GM18505 (cell line): ENCODE measurements around the gene SLC17A8.
"Not testable (repeated sequence)": the region's sequence is repeated elsewhere in the genome, so short reads cannot be mapped to it uniquely, and the experiment has no call there.

Experiments used
- ATAC-seq: cut with Tn5 transposase; IDR thresholded peaks from one replicate; pipeline ENCODE4 v1.9.1; 2021; ENCODE audit not compliant: unreplicated experiment
- POLR2A ChIP-seq: IDR thresholded peaks from 4 replicates; pipeline ENCODE4 v1.6.1; 2011; ENCODE audit warnings: borderline replicate concordance; ENCODE audit not compliant: insufficient read depth, insufficient read length; ENCODE audit errors: extremely low read depth

The SLC17A8 gene

DNA sequence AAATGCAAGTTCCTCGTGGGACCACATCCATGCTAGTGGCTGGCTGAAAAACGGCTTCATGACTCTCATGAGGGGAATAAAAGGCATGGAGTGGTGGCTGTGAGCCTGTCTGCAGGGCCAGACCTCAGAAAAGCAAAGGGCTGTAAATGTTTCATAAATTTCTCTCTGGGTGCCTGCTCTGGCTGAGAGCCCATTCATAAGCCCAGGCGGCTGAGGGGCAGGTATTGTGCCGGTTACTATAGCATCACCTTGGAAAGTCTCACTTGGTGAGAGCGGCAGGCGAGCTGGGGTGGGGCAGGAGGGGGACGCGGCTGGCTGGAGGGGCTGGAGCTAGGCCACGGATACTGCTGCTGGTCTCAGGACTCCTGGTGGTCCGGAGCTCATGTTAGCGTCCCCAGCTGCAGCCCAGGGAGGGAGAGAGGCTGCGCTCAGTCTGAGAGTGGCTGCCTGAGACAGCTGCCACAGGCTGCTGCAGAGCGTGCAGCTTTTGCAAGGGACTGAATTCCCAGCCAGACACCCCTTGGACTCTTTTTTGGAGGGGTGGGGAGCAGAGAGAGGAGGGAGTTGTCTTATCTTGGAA is at the start of gene SLC17A8:
SLC17A8 (plus strand) TSS at position 431 of the 580 bp plus-strand sequence. CDS start 318 bp downstream, outside the sequence.
- no peak for TF ChIP-seq POLR2A
- no peak for ATAC-seq

GRCh38 chr12:100308138-100308537 is 48.7 kb upstream of the SLC17A8 start:
- ATAC-seq, result not testable (repeated sequence)

DNA sequence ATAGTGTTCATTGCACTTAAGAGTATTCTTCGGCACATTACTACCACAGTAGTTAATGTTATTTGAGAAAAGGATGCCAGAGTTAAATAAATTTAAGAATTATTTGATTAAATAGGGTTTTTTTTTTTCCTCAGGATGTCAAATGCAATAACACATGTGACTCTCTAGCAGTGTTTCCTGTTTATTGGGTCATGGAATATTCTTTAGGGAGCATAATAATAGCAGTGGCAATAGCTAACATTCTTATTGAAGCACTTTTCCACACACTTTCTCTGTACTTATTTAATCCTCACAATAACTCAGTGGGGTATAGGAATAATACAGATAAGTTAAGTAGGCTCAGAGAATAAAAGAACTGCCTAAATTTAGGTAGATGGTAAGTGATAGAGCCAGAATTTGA is 45.6 kb upstream of the SLC17A8 start:
- TF ChIP-seq POLR2A, result no peak
- no peak for ATAC-seq

- no peak for TF ChIP-seq POLR2A
- no peak for ATAC-seq
These were observed 39.5 kb upstream of the SLC17A8 start for GRCh38 chr12:100317371-100317770.

DNA sequence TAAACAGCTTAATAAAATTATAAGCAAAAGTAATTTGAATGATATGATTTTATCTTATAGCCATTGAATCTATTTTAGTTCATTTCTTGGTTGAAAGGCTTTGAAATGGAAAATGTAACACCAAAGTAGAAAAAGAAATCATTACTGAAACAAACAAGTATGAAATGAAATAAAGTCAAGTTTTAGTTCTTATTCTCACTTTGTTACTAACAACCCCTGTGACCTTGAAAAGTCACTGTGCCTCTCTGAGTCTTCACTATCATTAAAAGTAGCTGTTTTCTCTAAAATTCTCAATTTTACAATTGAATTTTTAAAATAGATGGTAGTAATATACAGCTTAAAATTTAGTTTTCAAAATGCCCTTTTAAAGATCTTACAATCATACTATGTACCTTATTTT is 32.4 kb upstream of the SLC17A8 start:
- TF ChIP-seq POLR2A, result no peak
- ATAC-seq, result no peak

GRCh38 chr12:100326208-100326607 is 30.7 kb upstream of the SLC17A8 start:
- no peak for ATAC-seq
- no peak for TF ChIP-seq POLR2A

DNA sequence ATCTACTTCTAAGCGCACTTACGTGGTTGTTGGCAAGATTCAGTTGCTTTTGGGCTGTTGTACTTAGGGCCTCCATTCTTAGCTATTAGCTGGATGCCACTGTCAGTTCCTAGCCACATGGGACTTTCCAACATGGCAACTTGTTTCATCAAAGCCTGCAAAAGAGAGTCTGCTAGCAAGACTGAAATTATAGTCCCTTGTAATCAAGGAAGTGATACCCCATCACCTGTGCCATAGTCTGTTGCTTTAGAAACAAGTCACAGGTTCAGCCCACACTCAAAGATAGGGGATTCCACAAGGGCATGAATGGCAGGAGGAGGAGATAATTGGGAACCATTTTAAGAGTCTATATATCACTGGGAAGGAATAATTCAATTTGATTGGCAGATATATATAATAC is 27.1 kb upstream of the SLC17A8 start:
- no peak for TF ChIP-seq POLR2A
- peak; percentile 94 for ATAC-seq

- no peak for TF ChIP-seq POLR2A
- no peak for ATAC-seq
These were observed 25.0 kb upstream of the SLC17A8 start for GRCh38 chr12:100331871-100332270.

DNA sequence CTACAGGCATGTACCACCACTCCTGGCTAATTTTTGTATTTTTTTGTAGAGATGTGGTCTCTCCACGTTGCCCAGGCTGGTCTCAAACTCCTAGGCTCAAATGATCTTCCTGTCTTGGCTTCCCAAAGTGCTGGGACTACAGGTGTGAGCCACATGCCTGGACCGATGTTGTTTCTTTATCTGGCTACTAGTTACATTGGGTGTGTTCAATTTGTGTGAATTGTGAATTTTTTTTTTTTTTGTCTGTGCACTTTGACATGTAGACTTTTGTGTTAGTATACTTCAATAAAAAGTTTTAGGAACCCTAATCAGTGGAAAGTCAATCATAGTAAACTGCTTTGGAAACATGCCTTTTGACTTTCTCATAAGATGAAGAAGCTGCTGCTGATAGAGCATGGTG is 24.0 kb upstream of the SLC17A8 start:
- no peak for TF ChIP-seq POLR2A
- ATAC-seq, result no peak

GRCh38 chr12:100337299-100337698 is 19.6 kb upstream of the SLC17A8 start:
- no peak for TF ChIP-seq POLR2A
- ATAC-seq, result no peak

DNA sequence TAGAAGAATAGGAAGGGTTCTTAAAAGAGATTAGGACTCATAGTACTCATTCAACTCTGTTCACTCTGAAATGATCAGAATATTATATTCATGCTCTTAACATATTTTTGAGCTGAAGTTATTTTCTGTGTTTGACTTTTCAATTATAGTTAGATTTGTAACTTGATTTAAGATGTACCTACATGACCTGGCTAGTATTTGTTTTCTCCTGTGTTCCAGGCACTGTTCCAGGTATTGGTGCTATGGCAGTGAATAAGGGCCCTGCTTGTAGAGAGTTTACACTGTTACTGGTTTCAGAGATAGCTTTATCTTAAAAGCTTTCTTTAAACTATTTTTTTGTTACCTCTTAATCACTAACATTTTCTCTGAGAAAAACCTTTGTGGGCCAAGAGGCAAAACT is 19.1 kb upstream of the SLC17A8 start:
- ATAC-seq, result no peak
- no peak for TF ChIP-seq POLR2A

DNA sequence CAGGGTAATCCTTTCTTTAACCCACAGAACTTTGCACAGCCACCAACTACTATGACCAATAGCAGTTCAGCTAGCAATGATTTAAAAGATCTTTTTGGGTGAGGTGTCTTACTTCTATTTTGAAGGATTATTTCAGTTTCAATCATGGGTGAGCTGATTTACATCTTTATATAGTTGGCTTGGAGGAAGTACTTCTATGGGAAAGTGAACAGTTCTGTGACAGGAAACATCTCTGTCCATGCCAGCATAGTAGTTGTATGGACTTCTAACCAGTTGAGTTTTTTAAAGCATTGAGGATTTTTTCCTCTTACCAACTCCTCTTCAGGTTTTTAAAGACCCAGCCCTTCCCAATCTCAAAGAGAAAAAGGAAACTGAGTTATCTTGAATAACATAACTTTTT is 17.8 kb upstream of the SLC17A8 start:
- no peak for ATAC-seq
- TF ChIP-seq POLR2A, result no peak

GRCh38 chr12:100342897-100343296 is 14.0 kb upstream of the SLC17A8 start:
- not testable (repeated sequence) for ATAC-seq

- ATAC-seq, result not testable (repeated sequence)
These were observed 12.5 kb upstream of the SLC17A8 start for GRCh38 chr12:100344351-100344750.

- no peak for TF ChIP-seq POLR2A
- no peak for ATAC-seq
These were observed 11.7 kb upstream of the SLC17A8 start for GRCh38 chr12:100345020-100345767.
